ENCODE data around the gene SMIM13.

- TF ChIP-seq, protein P1, sequence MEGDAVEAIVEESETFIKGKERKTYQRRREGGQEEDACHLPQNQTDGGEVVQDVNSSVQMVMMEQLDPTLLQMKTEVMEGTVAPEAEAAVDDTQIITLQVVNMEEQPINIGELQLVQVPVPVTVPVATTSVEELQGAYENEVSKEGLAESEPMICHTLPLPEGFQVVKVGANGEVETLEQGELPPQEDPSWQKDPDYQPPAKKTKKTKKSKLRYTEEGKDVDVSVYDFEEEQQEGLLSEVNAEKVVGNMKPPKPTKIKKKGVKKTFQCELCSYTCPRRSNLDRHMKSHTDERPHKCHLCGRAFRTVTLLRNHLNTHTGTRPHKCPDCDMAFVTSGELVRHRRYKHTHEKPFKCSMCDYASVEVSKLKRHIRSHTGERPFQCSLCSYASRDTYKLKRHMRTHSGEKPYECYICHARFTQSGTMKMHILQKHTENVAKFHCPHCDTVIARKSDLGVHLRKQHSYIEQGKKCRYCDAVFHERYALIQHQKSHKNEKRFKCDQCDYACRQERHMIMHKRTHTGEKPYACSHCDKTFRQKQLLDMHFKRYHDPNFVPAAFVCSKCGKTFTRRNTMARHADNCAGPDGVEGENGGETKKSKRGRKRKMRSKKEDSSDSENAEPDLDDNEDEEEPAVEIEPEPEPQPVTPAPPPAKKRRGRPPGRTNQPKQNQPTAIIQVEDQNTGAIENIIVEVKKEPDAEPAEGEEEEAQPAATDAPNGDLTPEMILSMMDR (IDR thresholded peaks at IDR 0.05): no peak
- no peak for TF ChIP-seq POLR2A (IDR thresholded peaks at IDR 0.05)
These were observed 80.6 kb downstream of the SMIM13 start for GRCh38 chr6:11174242-11174611.

Data from esophagus squamous epithelium (tissue), 4 donors.